Endothelial cell of umbilical vein (primary cell): ENCODE measurements around the gene RNF150. TPM values are rescaled to one million over a fixed set of nuclear protein-coding genes. Genes with fewer than 3 reads are reported as not detected.

Experiments used
- BruUV-seq: library from RNA; stranded (reverse); fragments of 400-500 nt; replicated peaks from 2 replicates; lab custom pipeline; 2021; lab: Mats Ljungman, UMichigan
- CTCF ChIA-PET: fragments of 300-600, 350-600 bp; sonication (Branson Sonifier 250); formaldehyde crosslinking; loops from one replicate; lab custom pipeline; 2021; ENCODE audit warnings: antibody characterized with exemption, inconsistent platforms; lab: Charles Lee
- POLR2A ChIA-PET: fragments of 300-600, 350-600 bp; sonication (Branson Sonifier 250); formaldehyde crosslinking; loops from one replicate; lab custom pipeline; 2021; ENCODE audit warnings: antibody characterized with exemption, inconsistent platforms; lab: Charles Lee
- DNase-seq: peaks from one replicate; pipeline ENCODE4 v3.0.0-alpha.2; 2011; ENCODE audit warnings: low read depth, low spot score
- FAIRE-seq: peaks from 2 replicates; lab custom pipeline; 2011; peaks lifted over from hg19 to GRCh38; lab: Jason Lieb, UNC
- H2AFZ ChIP-seq: 2 replicates; pipeline ENCODE4 v1.6.0; 2012; ENCODE audit warnings: low read depth, low read length, control low read depth, inconsistent platforms
- H3K27ac ChIP-seq: 2 replicates; pipeline ENCODE4 v1.5.1; 2011; ENCODE audit warnings: low read depth, mild to moderate bottlenecking, control low read depth, low read length, moderate library complexity; ENCODE audit not compliant: insufficient read depth
- H3K27me3 ChIP-seq, 2 experiments: 2 replicates each; pipeline versions ENCODE4 v1.6.0 to v1.6.1; 2011; ENCODE audit warnings: low read length in 2 of 2, mixed read lengths in 1 of 2; ENCODE audit not compliant: control insufficient read depth in 2 of 2, insufficient read depth in 2 of 2
- H3K36me3 ChIP-seq, 2 experiments: 2 replicates in 1 of 2; 3 replicates in 1 of 2; pipeline ENCODE4 v1.5.1; 2011; ENCODE audit warnings: low read length in 2 of 2, mild to moderate bottlenecking in 1 of 2, moderate library complexity in 1 of 2; ENCODE audit not compliant: control insufficient read depth in 2 of 2, insufficient read depth in 2 of 2; ENCODE audit errors: extremely low read depth in 1 of 2
- H3K4me1 ChIP-seq: 3 replicates; pipeline ENCODE4 v1.5.1; 2011; ENCODE audit warnings: mild to moderate bottlenecking, low read length; ENCODE audit not compliant: control insufficient read depth, insufficient read depth; ENCODE audit errors: extremely low read depth
- H3K4me2 ChIP-seq: 2 replicates; pipeline ENCODE4 v1.6.1; 2011; ENCODE audit warnings: low read length, control low read depth, mixed read lengths; ENCODE audit not compliant: insufficient read depth
- H3K4me3 ChIP-seq, 3 experiments: fragments of 200-600 bp in 1 of 3; sonication (generic), shearing (Covaris generic) in 1 of 3; replicated peaks in 1 of 3; 2 replicates each; pipeline ENCODE4 v1.5.1; 2011 to 2016; ENCODE audit warnings: control low read depth in 3 of 3, low read length in 3 of 3, mild to moderate bottlenecking in 2 of 3, inconsistent platforms in 1 of 3, low read depth in 1 of 3, moderate library complexity in 1 of 3; ENCODE audit not compliant: insufficient read depth in 1 of 3
- H3K79me2 ChIP-seq: 2 replicates; pipeline ENCODE4 v1.6.0; 2012; ENCODE audit warnings: low read length, inconsistent platforms; ENCODE audit not compliant: control insufficient read depth, insufficient read depth
- H3K9ac ChIP-seq: replicated peaks from 2 replicates; pipeline ENCODE3; 2011; ENCODE audit warnings: low read length, control low read depth; ENCODE audit not compliant: insufficient read depth; ENCODE audit errors: extremely low read depth
- H3K9me1 ChIP-seq: replicated peaks from 3 replicates; pipeline ENCODE4 v1.6.0; 2011; ENCODE audit warnings: mild to moderate bottlenecking, low read length; ENCODE audit not compliant: control insufficient read depth, insufficient read depth; ENCODE audit errors: extremely low read depth
- H3K9me3 ChIP-seq: replicated peaks from 2 replicates; pipeline ENCODE4 v1.5.1; 2012; ENCODE audit warnings: low read length, inconsistent platforms; ENCODE audit not compliant: control insufficient read depth, insufficient read depth
- H4K20me1 ChIP-seq: replicated peaks from 2 replicates; pipeline ENCODE3; 2011; ENCODE audit warnings: mild to moderate bottlenecking, low read length; ENCODE audit not compliant: control insufficient read depth, insufficient read depth; ENCODE audit errors: extremely low read depth
- EZH2 ChIP-seq: IDR thresholded peaks from 2 replicates; pipeline ENCODE4 v1.6.1; 2012; ENCODE audit warnings: borderline replicate concordance, low read depth, mild to moderate bottlenecking, moderate library complexity, low read length, inconsistent platforms; ENCODE audit not compliant: severe bottlenecking
- FOS ChIP-seq: IDR thresholded peaks from 2 replicates; pipeline ENCODE4 v1.6.1; 2011; ENCODE audit warnings: mild to moderate bottlenecking, low read length, moderate library complexity, borderline replicate concordance; ENCODE audit not compliant: insufficient read depth
- GATA2 ChIP-seq: IDR thresholded peaks from 2 replicates; pipeline ENCODE4 v1.7.0; 2011; ENCODE audit warnings: low read depth, mild to moderate bottlenecking, moderate library complexity, mixed read lengths, low read length; ENCODE audit not compliant: insufficient read length, insufficient read depth
- JUN ChIP-seq: IDR thresholded peaks from 2 replicates; pipeline ENCODE4 v1.6.1; 2011; ENCODE audit warnings: borderline replicate concordance, low read depth; ENCODE audit not compliant: insufficient read length, insufficient read depth
- MYC ChIP-seq: IDR thresholded peaks from one replicate; pipeline ENCODE4 v1.6.1; 2011; ENCODE audit warnings: mild to moderate bottlenecking, low read depth, low read length
- POLR2A ChIP-seq: IDR thresholded peaks from 2 replicates; pipeline ENCODE4 v1.6.1; 2012; ENCODE audit warnings: low read depth, mild to moderate bottlenecking, control low read depth, low read length
- POLR2AphosphoS5 ChIP-seq: IDR thresholded peaks from 2 replicates; pipeline ENCODE4 v1.6.1; 2012; ENCODE audit warnings: low read depth, mild to moderate bottlenecking, control low read depth, low read length, moderate library complexity; ENCODE audit not compliant: insufficient read depth
- dilution Hi-C: fragments of 300-500 bp; cut with MboI; formaldehyde crosslinking; loops from one replicate; pipeline ENCODE4 v1.15.0; 2019; ENCODE audit warnings: low sequenced_read_pairs; ENCODE audit not compliant: extremely low pct_ligation_motif_present
- intact Hi-C: fragments of 100-400 bp; cut with micrococcal nuclease; formaldehyde crosslinking; loops from one replicate; pipeline ENCODE4 v1.10.0; 2022
- polyA plus RNA-seq, 4 experiments: library from polyadenylated mRNA; depleted of rRNA in 3 of 4; stranded (reverse) in 3 of 4; unstranded in 1 of 4; fragments of >200 nt; gene quantifications; 2 replicates each; pipeline versions ENCODE4 v1.2.1 to v1.2.3, GENCODE V29; 2011 to 2012; ENCODE audit warnings: missing spikeins in 1 of 4
- total RNA-seq: library from RNA; stranded (reverse); gene quantifications from 2 replicates; pipeline ENCODE4 v1.2.3, GENCODE V29; 2021
- TF ChIP-seq, protein P1 (sequence below): IDR thresholded peaks from 2 replicates; pipeline ENCODE4 v1.6.1; 2011; ENCODE audit not compliant: insufficient read depth, insufficient read length
- TF ChIP-seq, protein P2 (sequence below), 2 donors: IDR thresholded peaks; 1 replicate in 1 of 2; 2 replicates in 1 of 2; pipeline ENCODE4 v1.5.1; 2011; ENCODE audit warnings: low read length in 2 of 2, mild to moderate bottlenecking in 2 of 2, moderate library complexity in 2 of 2, control low read depth in 1 of 2, inconsistent platforms in 1 of 2, low read depth in 1 of 2; ENCODE audit not compliant: insufficient read depth in 1 of 2; ENCODE audit errors: extremely low read depth in 1 of 2

The RNF150 gene
- total and polyA plus RNA-seq, 2 donors (not counting 3 experiments of a cell fraction or from before 2014, with no cell fraction given): 0.33 to 0.35 TPM

GRCh38 chr4:140869446-140869845, 263.8 kb downstream of the RNF150 start:
- DNase-seq (no peak), FAIRE-seq (no peak)
- Histone ChIP-seq H2AFZ (no peak overlapping the region), H4K20me1 (no peaks in the 10 kb centered on the region), H3K27me3 (peaks cover 10 to 54% of the 10 kb centered on the region in 2 experiments), H3K4me1 (no peaks in the 10 kb centered on the region), H3K27ac (no peak overlapping the region), H3K9me1 (no peaks in the 10 kb centered on the region), H3K79me2 (no peaks in the 10 kb centered on the region), H3K4me3 (no peak overlapping the region), H3K9ac (no peak overlapping the region), H3K36me3 (no peaks in the 10 kb centered on the region), H3K4me2 (no peak overlapping the region), H3K9me3 (no peaks in the 10 kb centered on the region)
- TF ChIP-seq FOS (no peak), POLR2A (no peak)
- dilution Hi-C loops: no loop called here
- no TSS peak for BruUV-seq
- CTCF ChIA-PET: interaction anchor here (1.1 to 3.0 kb wide), 5 partner anchors 9 to 510 kb away, joined by 3 to 32 read pairs (median 6); partner anchors contain the start of gene RNF150
- intact Hi-C loops: no loop called here
- POLR2A ChIA-PET: no interaction called here

DNA sequence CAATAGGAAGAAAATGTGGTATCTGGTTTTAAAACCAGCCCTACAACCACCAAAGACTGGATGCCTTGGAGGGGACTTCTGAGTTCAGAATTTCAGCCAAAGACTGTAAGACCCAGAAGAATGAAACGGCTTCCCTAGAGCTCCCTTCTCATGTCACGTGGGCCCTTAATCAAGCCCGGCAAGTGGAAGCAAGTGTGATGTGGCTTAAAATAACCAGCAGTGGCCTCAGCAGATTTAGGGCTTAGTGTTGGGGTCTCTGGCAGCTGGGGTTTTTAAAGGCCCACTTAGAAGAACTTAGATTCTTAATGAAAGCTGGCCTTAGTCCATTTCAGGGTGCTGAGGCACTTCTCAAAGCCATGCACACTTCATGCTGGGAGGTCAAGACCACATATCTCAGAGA, 265.9 kb downstream of the RNF150 start:
- Histone ChIP-seq H3K27ac (no peak overlapping the region), H3K4me2 (no peak overlapping the region), H2AFZ (no peak overlapping the region), H3K9ac (no peak overlapping the region), H3K36me3 (no peaks in the 10 kb centered on the region), H3K27me3 (peaks cover 9 to 60% of the 10 kb centered on the region in 2 experiments), H3K9me1 (no peaks in the 10 kb centered on the region), H3K79me2 (no peaks in the 10 kb centered on the region), H3K9me3 (no peaks in the 10 kb centered on the region), H3K4me1 (no peaks in the 10 kb centered on the region), H3K4me3 (no peak overlapping the region), H4K20me1 (no peaks in the 10 kb centered on the region)
- BruUV-seq: no TSS peak
- intact Hi-C loops: no loop called here
- DNase-seq (no peak), FAIRE-seq (no peak)
- TF ChIP-seq POLR2AphosphoS5: no peak
- no peak for TF ChIP-seq MYC
- TF ChIP-seq EZH2: no peak
- no peak for TF ChIP-seq GATA2
- TF ChIP-seq, protein P1, sequence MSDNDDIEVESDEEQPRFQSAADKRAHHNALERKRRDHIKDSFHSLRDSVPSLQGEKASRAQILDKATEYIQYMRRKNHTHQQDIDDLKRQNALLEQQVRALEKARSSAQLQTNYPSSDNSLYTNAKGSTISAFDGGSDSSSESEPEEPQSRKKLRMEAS: no peak
- TF ChIP-seq FOS: no peak
- no peak for TF ChIP-seq POLR2A
- TF ChIP-seq, protein P2, sequence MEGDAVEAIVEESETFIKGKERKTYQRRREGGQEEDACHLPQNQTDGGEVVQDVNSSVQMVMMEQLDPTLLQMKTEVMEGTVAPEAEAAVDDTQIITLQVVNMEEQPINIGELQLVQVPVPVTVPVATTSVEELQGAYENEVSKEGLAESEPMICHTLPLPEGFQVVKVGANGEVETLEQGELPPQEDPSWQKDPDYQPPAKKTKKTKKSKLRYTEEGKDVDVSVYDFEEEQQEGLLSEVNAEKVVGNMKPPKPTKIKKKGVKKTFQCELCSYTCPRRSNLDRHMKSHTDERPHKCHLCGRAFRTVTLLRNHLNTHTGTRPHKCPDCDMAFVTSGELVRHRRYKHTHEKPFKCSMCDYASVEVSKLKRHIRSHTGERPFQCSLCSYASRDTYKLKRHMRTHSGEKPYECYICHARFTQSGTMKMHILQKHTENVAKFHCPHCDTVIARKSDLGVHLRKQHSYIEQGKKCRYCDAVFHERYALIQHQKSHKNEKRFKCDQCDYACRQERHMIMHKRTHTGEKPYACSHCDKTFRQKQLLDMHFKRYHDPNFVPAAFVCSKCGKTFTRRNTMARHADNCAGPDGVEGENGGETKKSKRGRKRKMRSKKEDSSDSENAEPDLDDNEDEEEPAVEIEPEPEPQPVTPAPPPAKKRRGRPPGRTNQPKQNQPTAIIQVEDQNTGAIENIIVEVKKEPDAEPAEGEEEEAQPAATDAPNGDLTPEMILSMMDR (IDR thresholded peaks at IDR 0.05; ENCODE audit: extremely low read depth in 1 of 2, insufficient read depth in 1 of 2, low read depth in 1 of 2, low read length in 2 of 2): no peak
- no peak for TF ChIP-seq JUN
- ChIA-PET POLR2A (no interaction called here), CTCF (interaction anchor here (1.2 to 3.7 kb wide), 4 partner anchors 16 to 266 kb away, joined by 3 to 21 read pairs (median 6); partner anchors contain the start of gene RNF150)
- dilution Hi-C loops: no loop called here
